Stimulated activated CD4-positive, alpha-beta T cell treated with anti-CD3 and anti-CD28 coated beads, Interleukin-1b, Interleukin-23, amount 100 ng/mL, for 4 hours (primary cell): Measurements from ENCODE around the gene ZNF655.
"Not testable (repeated sequence)": the region's sequence is repeated elsewhere in the genome, so short reads cannot be mapped to it uniquely, and the experiment has no call there.

Source experiments
- DNase-seq, 2 donors: peaks; one replicate each; pipeline ENCODE4 v3.0.0-alpha.2; 2020; ENCODE audit warnings: low read depth in 2 of 2

ZNF655 gene

DNA sequence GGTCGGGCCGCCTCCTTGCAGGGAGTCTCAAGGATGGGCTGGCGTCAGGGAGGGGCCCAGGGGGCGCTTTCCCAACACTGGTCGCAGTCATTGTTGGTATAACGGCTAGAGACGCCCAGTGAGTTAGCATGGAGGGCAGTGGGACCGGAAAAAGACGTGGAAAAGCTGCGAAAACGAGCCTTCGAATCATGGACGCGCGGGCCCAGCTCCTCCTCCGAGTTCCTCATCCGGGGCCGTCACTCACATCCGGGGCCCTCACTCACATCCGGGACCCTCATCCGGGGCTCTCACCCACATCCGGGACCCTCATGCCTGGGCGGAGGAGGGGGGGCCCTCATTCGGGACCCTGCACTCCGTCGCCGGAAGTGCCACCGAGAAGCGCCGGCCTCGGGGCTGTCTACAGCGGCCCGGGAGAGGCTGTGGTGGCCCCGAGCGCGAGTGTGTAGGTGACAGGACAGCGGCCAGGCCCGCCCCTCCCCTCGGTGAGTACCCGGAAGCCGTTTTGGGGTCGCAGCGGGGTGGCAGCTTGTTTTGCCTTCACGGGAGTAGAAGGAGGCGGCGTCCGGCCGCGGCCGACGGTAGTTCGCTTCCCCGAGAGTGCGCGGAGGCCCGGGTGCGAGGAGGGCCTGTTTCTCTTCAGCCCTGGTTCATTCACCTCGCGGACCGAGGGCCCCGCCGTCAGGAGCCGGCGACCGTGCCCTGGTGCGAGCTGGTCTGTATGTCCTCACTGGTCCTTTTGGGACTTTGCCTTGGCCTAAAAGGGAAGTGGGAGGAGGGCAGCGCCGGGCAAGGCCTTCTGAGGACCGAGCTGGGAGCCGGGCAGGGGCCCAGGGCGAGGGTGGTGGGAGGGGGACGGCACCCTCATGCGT lies at the start of gene ZNF655:
Gene ZNF655, plus strand, starts transcription at position 337 of the 869 bp plus-strand sequence. CDS start 1,918 bp downstream, outside the sequence.
- peak; percentile 75 to 80 for DNase-seq

- DNase-seq, result no peak
Measured at GRCh38 chr7:99514050-99514449, 44.4 kb upstream of the ZNF655 start.

- DNase-seq, result no peak
Measured at GRCh38 chr7:99521399-99521798, 37.0 kb upstream of the ZNF655 start.

DNA sequence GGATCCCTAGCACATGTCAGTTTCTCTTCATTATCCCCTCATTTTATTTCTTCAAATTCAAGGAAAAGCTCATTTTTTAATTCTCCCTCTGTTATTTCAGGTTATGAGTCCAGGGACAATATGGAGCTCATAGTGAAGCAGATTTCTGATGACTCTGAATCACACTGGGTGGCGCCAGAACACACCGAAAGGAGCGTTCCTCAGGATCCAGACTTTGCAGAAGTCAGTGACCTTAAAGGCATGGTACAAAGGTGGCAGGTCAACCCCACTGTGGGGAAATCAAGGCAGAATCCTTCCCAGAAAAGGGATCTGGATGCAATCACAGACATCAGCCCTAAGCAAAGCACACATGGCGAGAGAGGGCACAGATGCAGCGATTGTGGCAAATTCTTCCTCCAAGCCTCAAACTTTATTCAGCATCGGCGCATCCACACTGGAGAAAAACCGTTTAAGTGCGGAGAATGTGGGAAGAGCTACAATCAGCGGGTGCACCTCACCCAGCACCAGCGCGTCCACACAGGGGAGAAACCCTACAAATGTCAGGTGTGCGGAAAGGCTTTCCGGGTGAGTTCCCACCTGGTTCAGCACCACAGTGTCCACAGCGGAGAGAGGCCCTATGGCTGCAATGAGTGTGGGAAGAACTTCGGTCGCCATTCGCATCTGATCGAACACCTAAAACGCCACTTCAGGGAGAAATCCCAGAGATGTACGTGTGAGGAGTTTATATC lies 32.6 kb upstream of the ZNF655 start:
- DNase-seq, result peak in 1 of 2 donors; percentile 9

DNA sequence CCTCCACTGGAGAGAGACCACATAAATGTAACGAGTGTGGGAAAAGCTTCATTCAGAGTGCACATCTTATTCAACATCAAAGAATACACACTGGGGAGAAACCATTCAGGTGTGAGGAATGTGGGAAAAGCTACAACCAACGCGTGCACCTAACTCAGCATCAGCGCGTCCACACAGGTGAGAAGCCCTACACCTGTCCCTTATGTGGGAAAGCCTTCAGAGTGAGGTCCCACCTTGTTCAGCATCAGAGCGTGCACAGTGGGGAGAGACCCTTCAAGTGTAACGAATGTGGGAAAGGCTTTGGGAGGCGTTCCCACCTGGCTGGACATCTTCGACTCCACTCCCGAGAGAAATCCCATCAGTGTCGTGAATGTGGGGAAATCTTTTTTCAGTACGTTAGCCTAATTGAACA lies 27.1 kb upstream of the ZNF655 start:
- no peak for DNase-seq

GRCh38 chr7:99535667-99536066 lies 22.8 kb upstream of the ZNF655 start:
- no peak for DNase-seq

DNA sequence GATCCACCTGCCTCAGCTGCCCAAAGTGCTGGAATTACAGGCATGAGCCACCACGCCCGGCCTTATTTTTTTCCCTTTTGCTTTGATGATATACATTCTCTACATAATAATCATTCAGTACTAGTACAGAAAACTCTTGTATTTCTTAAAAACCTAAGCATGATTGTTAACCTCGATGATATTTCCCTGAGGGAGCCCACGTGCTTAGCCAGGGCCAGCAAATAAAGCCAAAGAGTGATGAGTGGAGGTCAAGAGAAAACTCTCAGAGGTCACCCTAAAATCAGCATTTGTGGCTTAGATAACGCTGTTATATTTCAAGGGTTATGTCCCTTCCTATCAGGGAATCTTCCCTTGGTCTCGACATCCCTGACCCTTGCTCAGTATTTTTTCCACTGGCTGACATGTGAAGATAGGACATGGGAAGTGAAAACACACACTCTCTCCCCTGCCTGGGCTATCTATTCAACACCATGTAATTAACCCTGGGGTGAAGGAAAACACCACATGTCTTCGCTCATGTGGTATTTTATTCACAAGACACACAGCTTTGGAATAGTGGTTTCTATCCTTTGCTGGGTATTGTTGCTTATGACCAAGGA lies 19.1 kb upstream of the ZNF655 start:
- no peak for DNase-seq

- no peak for DNase-seq
Measured at GRCh38 chr7:99540542-99540941, 17.9 kb upstream of the ZNF655 start.

DNA sequence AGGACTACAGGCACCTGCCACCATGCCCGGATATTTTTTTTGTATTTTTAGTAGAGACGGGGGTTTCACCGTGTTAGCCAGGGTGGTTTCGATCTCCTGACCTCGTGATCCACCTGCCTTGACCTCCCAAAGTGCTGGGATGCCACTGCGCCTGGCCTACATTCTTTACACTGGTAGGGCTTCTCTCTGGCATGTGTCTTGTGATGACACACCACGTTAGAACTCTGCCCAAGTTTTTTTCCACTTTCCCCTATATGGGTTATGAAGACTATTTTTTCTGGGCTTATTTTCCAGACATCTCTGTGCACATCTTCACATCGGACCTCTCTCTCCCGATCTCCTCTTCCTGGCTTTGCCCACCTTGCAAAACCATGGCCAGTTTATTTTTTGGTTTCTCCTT lies 17.2 kb upstream of the ZNF655 start:
- DNase-seq, result no peak

GRCh38 chr7:99543081-99543671 lies 15.3 kb upstream of the ZNF655 start:
- DNase-seq, result no peak

GRCh38 chr7:99543916-99544315 lies 14.5 kb upstream of the ZNF655 start:
- DNase-seq, result no peak

DNA sequence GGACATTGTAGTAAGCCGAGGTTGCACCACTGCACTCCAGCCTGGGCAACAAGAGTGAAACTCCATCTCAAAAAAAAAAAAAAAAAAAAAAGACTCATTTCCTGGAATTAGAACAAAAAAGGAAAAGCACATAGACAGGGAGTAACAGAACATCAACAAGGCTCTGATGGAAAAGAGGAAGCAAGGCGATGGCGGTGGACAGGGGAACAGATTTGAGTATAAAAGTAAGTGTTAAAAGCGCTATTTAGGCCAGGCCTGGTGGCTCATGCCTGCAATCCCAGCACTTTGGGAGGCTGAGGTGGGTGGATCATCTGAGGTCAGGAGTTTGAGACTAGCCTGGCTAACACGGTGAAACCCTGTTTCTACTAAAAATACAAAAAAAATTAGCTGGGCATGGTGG lies 13.1 kb upstream of the ZNF655 start:
- not testable (repeated sequence) for DNase-seq

- not testable (repeated sequence) for DNase-seq
Measured at GRCh38 chr7:99549545-99549944, 8.9 kb upstream of the ZNF655 start.

- no peak for DNase-seq
Measured at GRCh38 chr7:99551334-99551733, 7.1 kb upstream of the ZNF655 start.

DNA sequence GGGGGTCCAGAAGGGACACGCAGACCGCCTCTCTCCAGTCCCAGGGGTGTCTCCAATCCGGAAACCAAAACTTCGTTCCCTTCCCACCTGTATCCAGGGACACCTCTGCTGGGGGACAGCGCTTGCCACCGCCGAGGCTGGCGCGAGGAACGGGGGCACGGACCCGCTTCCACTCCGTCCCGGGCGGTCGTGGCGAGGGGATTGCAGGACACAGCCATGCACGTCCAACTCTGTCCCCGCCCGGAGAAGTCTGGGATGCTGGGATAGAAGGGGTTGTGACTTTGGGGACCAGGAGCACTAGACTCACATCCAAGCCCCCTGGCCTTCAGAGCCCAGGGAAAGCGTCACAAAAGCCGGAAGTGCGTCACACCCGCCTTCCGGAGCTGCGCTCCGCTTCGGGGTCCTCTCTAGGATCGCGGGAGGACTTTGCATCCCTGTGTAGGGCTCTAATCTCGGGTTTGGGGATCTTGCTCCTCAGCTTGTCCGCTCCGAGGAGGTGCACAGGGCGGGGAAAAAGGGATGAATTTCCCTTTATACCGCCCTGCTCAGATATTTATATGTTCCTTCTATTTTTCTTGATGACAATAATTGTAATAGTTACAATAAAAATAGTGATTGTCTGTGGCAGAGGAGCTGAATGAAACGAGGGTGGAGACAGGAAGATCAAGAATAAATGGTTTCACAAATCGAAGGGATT lies 6.5 kb upstream of the ZNF655 start, which contains the start of gene FAM200A:
Gene FAM200A, minus strand, starts transcription at position 348 of the 697 bp plus-strand sequence. CDS start 3,707 bp downstream, outside the sequence.
- peak; percentile 73 to 74 for DNase-seq

- no peak for DNase-seq
Measured at GRCh38 chr7:99553039-99553438, 5.4 kb upstream of the ZNF655 start.

DNA sequence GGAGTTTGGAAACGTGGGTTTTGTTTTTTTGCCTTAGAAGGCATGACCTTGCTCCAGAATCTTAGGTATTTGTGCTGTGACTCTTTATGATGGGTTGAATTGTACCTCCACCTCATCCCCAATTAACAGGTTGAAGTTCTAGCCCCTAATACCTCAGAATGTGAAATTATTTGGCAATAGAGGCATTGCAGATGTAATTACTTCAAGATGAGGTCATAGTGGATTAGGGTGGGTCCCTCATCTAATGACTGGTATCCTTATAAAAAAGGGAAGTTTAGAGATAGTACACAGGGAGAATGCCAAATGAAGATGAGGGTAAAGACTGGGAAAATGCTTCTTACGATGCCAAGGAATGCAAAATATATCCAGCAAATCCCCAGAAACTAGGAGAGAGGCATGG lies 3.5 kb upstream of the ZNF655 start:
- DNase-seq, result no peak

DNA sequence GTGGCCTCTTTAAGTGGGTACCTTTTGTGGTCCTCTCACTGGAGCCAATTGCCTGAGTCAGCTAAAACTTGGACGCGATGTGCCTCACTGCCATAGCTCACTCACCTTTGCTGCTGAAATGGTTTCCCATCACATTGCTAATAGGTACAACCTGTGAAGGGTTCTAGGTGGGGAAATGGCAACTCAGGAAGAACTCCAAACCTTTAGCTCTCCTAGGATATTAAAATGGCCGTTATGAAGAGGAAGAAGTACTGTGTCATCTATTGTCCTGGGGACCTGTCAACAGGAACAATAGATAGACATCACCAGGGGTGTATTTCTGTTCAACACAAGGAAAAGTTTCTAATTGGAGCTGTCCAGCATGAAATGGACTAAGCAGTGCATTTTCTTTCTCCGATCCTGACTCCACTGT lies 1.2 kb upstream of the ZNF655 start:
- DNase-seq, result no peak

GRCh38 chr7:99557940-99558305 lies 519 bp upstream of the ZNF655 start:
- no peak for DNase-seq

- DNase-seq, result no peak
Measured at GRCh38 chr7:99559175-99559915, 903 bp downstream of the ZNF655 start.
